Measurements from ENCODE around the gene CAND2. TPM values are rescaled to one million over a fixed set of nuclear protein-coding genes. Genes with fewer than 3 reads are reported as not detected.
"Not testable (repeated sequence)": the region's sequence is repeated elsewhere in the genome, so short reads cannot be mapped to it uniquely, and the experiment has no call there.

Gene CAND2
- total RNA-seq, 1 experiment from 2014 or later = 8.2 TPM

DNA sequence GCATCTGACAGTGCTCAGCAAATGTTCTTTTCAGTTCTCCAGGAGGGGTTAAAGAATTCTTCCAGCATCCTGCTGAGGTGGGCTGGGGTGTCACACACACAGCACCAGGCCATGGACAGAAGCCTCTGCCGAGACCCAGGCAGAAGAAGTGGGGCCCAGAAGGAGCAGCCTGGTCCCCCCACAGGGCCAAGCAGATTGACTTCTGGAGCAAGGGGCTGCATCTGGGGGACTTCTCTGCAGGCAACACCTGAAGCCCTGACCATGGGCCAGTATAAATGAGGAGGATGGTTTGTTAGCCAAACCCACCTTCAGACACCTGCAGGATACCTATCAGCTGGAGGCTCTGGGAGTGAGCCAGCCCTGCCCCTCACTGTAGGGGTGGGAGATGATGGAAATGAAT, 21.3 kb upstream of the CAND2 start:
- intact Hi-C loops (cut with micrococcal nuclease; ENCODE audit: unreplicated experiment) = no loop called here
- H3K27me3 ChIP-seq (replicated peaks; ENCODE audit: insufficient read depth, low read depth, low read length, poor library complexity) = no peaks in the 10 kb centered on the region
- no peaks in the 10 kb centered on the region for H3K36me3 ChIP-seq (ENCODE audit: insufficient read depth, low read length, poor library complexity, severe bottlenecking)
- ChIA-PET CTCF (no interaction called here), POLR2A (ENCODE audit: low non-redundant PET) (no interaction called here)
- no peaks in the 10 kb centered on the region for H3K9me3 ChIP-seq (ENCODE audit: low read depth, low read length, poor library complexity, severe bottlenecking)
- TF ChIP-seq CTCF (conservative IDR thresholded peaks at IDR 0.05; ENCODE audit: low read depth, low read length) = no peak
- TF ChIP-seq EZH2 (IDR thresholded peaks at IDR 0.05; ENCODE audit: borderline replicate concordance, low read depth, low read length, poor library complexity, severe bottlenecking) = no peak
- BruUV-seq (replicated peaks) = no TSS peak
- no peak overlapping the region for H3K4me3 ChIP-seq (ENCODE audit: low read depth, low read length, poor library complexity, severe bottlenecking)
- H3K4me1 ChIP-seq (ENCODE audit: insufficient read depth, low read length, poor library complexity, severe bottlenecking) = no peaks in the 10 kb centered on the region
- DNase-seq (ENCODE audit: low spot score) = no peak
- no peak overlapping the region for H3K27ac ChIP-seq (ENCODE audit: low read depth, low read length, poor library complexity, severe bottlenecking)

- DNase-seq (ENCODE audit: low spot score); H3K9me3 ChIP-seq (ENCODE audit: low read depth, low read length, poor library complexity, severe bottlenecking); BruUV-seq (replicated peaks); CTCF ChIA-PET; intact Hi-C loops (cut with micrococcal nuclease; ENCODE audit: unreplicated experiment); H3K36me3 ChIP-seq (ENCODE audit: insufficient read depth, low read length, poor library complexity, severe bottlenecking); H3K27me3 ChIP-seq (replicated peaks; ENCODE audit: insufficient read depth, low read depth, low read length, poor library complexity); H3K4me1 ChIP-seq (ENCODE audit: insufficient read depth, low read length, poor library complexity, severe bottlenecking); H3K4me3 ChIP-seq (ENCODE audit: low read depth, low read length, poor library complexity, severe bottlenecking); POLR2A ChIA-PET (ENCODE audit: low non-redundant PET); H3K27ac ChIP-seq (ENCODE audit: low read depth, low read length, poor library complexity, severe bottlenecking): not testable (repeated sequence)
Observed at GRCh38 chr3:12775970-12776369, 20.5 kb upstream of the CAND2 start.

GRCh38 chr3:12777171-12777570, 19.3 kb upstream of the CAND2 start:
- Histone ChIP-seq H3K27ac (ENCODE audit: low read depth, low read length, poor library complexity, severe bottlenecking) (no peak overlapping the region), H3K9me3 (ENCODE audit: low read depth, low read length, poor library complexity, severe bottlenecking) (no peaks in the 10 kb centered on the region), H3K36me3 (ENCODE audit: insufficient read depth, low read length, poor library complexity, severe bottlenecking) (no peaks in the 10 kb centered on the region), H3K4me1 (ENCODE audit: insufficient read depth, low read length, poor library complexity, severe bottlenecking) (no peaks in the 10 kb centered on the region), H3K4me3 (ENCODE audit: low read depth, low read length, poor library complexity, severe bottlenecking) (no peak overlapping the region), H3K27me3 (replicated peaks; ENCODE audit: insufficient read depth, low read depth, low read length, poor library complexity) (no peaks in the 10 kb centered on the region)
- ChIA-PET POLR2A (ENCODE audit: low non-redundant PET) (no interaction called here), CTCF (no interaction called here)
- no peak for DNase-seq (ENCODE audit: low spot score)
- no peak for TF ChIP-seq EZH2 (IDR thresholded peaks at IDR 0.05; ENCODE audit: borderline replicate concordance, low read depth, low read length, poor library complexity, severe bottlenecking)
- TF ChIP-seq CTCF (conservative IDR thresholded peaks at IDR 0.05; ENCODE audit: low read depth, low read length) = no peak
- no TSS peak for BruUV-seq (replicated peaks)
- intact Hi-C loops (cut with micrococcal nuclease; ENCODE audit: unreplicated experiment) = no loop called here

- DNase-seq (ENCODE audit: low spot score) = no peak
- Histone ChIP-seq H3K4me1 (ENCODE audit: insufficient read depth, low read length, poor library complexity, severe bottlenecking) (no peaks in the 10 kb centered on the region), H3K4me3 (ENCODE audit: low read depth, low read length, poor library complexity, severe bottlenecking) (no peak overlapping the region), H3K27me3 (replicated peaks; ENCODE audit: insufficient read depth, low read depth, low read length, poor library complexity) (no peaks in the 10 kb centered on the region), H3K27ac (ENCODE audit: low read depth, low read length, poor library complexity, severe bottlenecking) (no peak overlapping the region), H3K36me3 (ENCODE audit: insufficient read depth, low read length, poor library complexity, severe bottlenecking) (no peaks in the 10 kb centered on the region), H3K9me3 (ENCODE audit: low read depth, low read length, poor library complexity, severe bottlenecking) (no peaks in the 10 kb centered on the region)
- ChIA-PET POLR2A (ENCODE audit: low non-redundant PET) (no interaction called here), CTCF (no interaction called here)
- intact Hi-C loops (cut with micrococcal nuclease; ENCODE audit: unreplicated experiment) = no loop called here
- BruUV-seq (replicated peaks) = no TSS peak
- TF ChIP-seq CTCF (conservative IDR thresholded peaks at IDR 0.05; ENCODE audit: low read depth, low read length) (no peak), EZH2 (IDR thresholded peaks at IDR 0.05; ENCODE audit: borderline replicate concordance, low read depth, low read length, poor library complexity, severe bottlenecking) (no peak)
Observed at GRCh38 chr3:12780751-12781150, 15.7 kb upstream of the CAND2 start.
